Activated naive CD8-positive, alpha-beta T cell treated with anti-CD3 and anti-CD28 coated beads, Interleukin-2, amount 50 U/mL, for 24 hours (primary cell): ENCODE measurements around the gene TLE1.
A peak's percentile ranks its signal among the peaks of the same experiment; 100 is the strongest.
"Not testable (repeated sequence)": the region's sequence is repeated elsewhere in the genome, so short reads cannot be mapped to it uniquely, and the experiment has no call there.

ENCODE experiments used
- ATAC-seq: fragments of 150-1000 bp; cut with Tn5 transposase; one replicate; pipeline ENCODE4 v1.10.0; 2021
- DNase-seq: peaks from one replicate; pipeline ENCODE4 v3.0.0; 2021
- H3K27ac Mint-ChIP-seq: one replicate; pipeline ENCODE4 v1.8.0; 2021; ENCODE audit warnings: mild to moderate bottlenecking, mixed read lengths
- H3K27me3 Mint-ChIP-seq: one replicate; pipeline ENCODE4 v1.8.0; 2021; ENCODE audit warnings: mixed read lengths
- H3K36me3 Mint-ChIP-seq: one replicate; pipeline ENCODE4 v1.8.0; 2021; ENCODE audit warnings: low read depth, mixed read lengths
- H3K4me1 Mint-ChIP-seq: one replicate; pipeline ENCODE4 v1.8.0; 2021; ENCODE audit warnings: mixed read lengths
- H3K4me3 Mint-ChIP-seq: one replicate; pipeline ENCODE4 v1.8.0; 2021; ENCODE audit warnings: mild to moderate bottlenecking, moderate library complexity, mixed read lengths
- H3K9me3 Mint-ChIP-seq: one replicate; pipeline ENCODE4 v1.8.0; 2021; ENCODE audit warnings: mixed read lengths

The TLE1 gene

GRCh38 chr9:81693671-81694378 is 4.5 kb upstream of the TLE1 start:
- ATAC-seq (no peak), DNase-seq (no peak)
- H3K9me3 Mint-ChIP-seq, result no peaks in the 10 kb centered on the region
- peaks cover 28% of the 10 kb centered on the region for H3K27me3 Mint-ChIP-seq
- H3K36me3 Mint-ChIP-seq, result no peaks in the 10 kb centered on the region
- no peak overlapping the region for H3K4me3 Mint-ChIP-seq
- peaks cover 12% of the 10 kb centered on the region for H3K4me1 Mint-ChIP-seq
- H3K27ac Mint-ChIP-seq, result no peak overlapping the region

- DNase-seq, result no peak
These were observed 1.0 kb upstream of the TLE1 start for GRCh38 chr9:81690251-81690851.

GRCh38 chr9:81689093-81689342 is 329 bp downstream of the TLE1 start:
- ATAC-seq, H3K27ac Mint-ChIP-seq, H3K9me3 Mint-ChIP-seq, DNase-seq, H3K36me3 Mint-ChIP-seq: not testable (repeated sequence)
- Mint-ChIP-seq H3K4me1 (peaks cover 12% of the 10 kb centered on the region), H3K27me3 (peaks cover 31% of the 10 kb centered on the region), H3K4me3 (peak overlapping the region; percentile 77)

More at GRCh38 chr9:81690251-81690851, 1.0 kb upstream of the TLE1 start:
- Mint-ChIP-seq H3K27ac (no peak overlapping the region), H3K4me3 (peak overlapping the region; percentile 79), H3K4me1 (peaks cover 12% of the 10 kb centered on the region), H3K27me3 (peaks cover 33% of the 10 kb centered on the region), H3K36me3 (no peaks in the 10 kb centered on the region), H3K9me3 (no peaks in the 10 kb centered on the region)
- no peak for ATAC-seq

- DNase-seq, result peak; percentile 42
- not testable (repeated sequence) for ATAC-seq, H3K27ac Mint-ChIP-seq, H3K36me3 Mint-ChIP-seq, H3K9me3 Mint-ChIP-seq
- peaks cover 28% of the 10 kb centered on the region for H3K27me3 Mint-ChIP-seq
- peak overlapping the region; percentile 77 for H3K4me3 Mint-ChIP-seq
- peaks cover 12% of the 10 kb centered on the region for H3K4me1 Mint-ChIP-seq
These were observed 870 bp downstream of the TLE1 start for GRCh38 chr9:81688262-81689092.

GRCh38 chr9:81687521-81688261 is 1.7 kb downstream of the TLE1 start:
- ATAC-seq (no peak), DNase-seq (peak; percentile 9)
- Mint-ChIP-seq H3K4me3 (no peak overlapping the region), H3K36me3 (no peaks in the 10 kb centered on the region), H3K27ac (no peak overlapping the region), H3K4me1 (peaks cover 15% of the 10 kb centered on the region), H3K27me3 (peaks cover 31% of the 10 kb centered on the region), H3K9me3 (no peaks in the 10 kb centered on the region)

GRCh38 chr9:81686614-81687520 is 2.5 kb downstream of the TLE1 start:
- Mint-ChIP-seq H3K27ac (no peak overlapping the region), H3K4me1 (peaks cover 23% of the 10 kb centered on the region), H3K27me3 (peaks cover 28% of the 10 kb centered on the region), H3K36me3 (no peaks in the 10 kb centered on the region), H3K9me3 (no peaks in the 10 kb centered on the region), H3K4me3 (no peak overlapping the region)
- DNase-seq (peak; percentile 45), ATAC-seq (no peak)

GRCh38 chr9:81685763-81686613 is 3.4 kb downstream of the TLE1 start:
- Mint-ChIP-seq H3K4me1 (peaks cover 25% of the 10 kb centered on the region), H3K27me3 (peaks cover 24% of the 10 kb centered on the region)

GRCh38 chr9:81684635-81685034 is 4.7 kb downstream of the TLE1 start:
- H3K4me3 Mint-ChIP-seq, result no peak overlapping the region
- no peaks in the 10 kb centered on the region for H3K9me3 Mint-ChIP-seq
- H3K4me1 Mint-ChIP-seq, result peaks cover 15% of the 10 kb centered on the region
- no peak overlapping the region for H3K27ac Mint-ChIP-seq
- DNase-seq (no peak), ATAC-seq (no peak)
- H3K36me3 Mint-ChIP-seq, result no peaks in the 10 kb centered on the region
- peaks cover 14% of the 10 kb centered on the region for H3K27me3 Mint-ChIP-seq

More at GRCh38 chr9:81685763-81686613, 3.4 kb downstream of the TLE1 start:
- H3K4me3 Mint-ChIP-seq, result no peak overlapping the region
- ATAC-seq (no peak), DNase-seq (no peak)
- no peaks in the 10 kb centered on the region for H3K9me3 Mint-ChIP-seq
- no peaks in the 10 kb centered on the region for H3K36me3 Mint-ChIP-seq
- no peak overlapping the region for H3K27ac Mint-ChIP-seq

GRCh38 chr9:81683704-81684103 is 5.6 kb downstream of the TLE1 start:
- ATAC-seq (no peak), DNase-seq (no peak)
- Mint-ChIP-seq H3K4me3 (no peak overlapping the region), H3K27me3 (peaks cover 17% of the 10 kb centered on the region), H3K9me3 (no peaks in the 10 kb centered on the region), H3K36me3 (no peaks in the 10 kb centered on the region), H3K27ac (no peak overlapping the region), H3K4me1 (peaks cover 15% of the 10 kb centered on the region)

- Mint-ChIP-seq H3K27me3 (peaks cover 17% of the 10 kb centered on the region), H3K4me3 (no peak overlapping the region), H3K4me1 (peaks cover 15% of the 10 kb centered on the region), H3K27ac (no peak overlapping the region), H3K36me3 (no peaks in the 10 kb centered on the region), H3K9me3 (no peaks in the 10 kb centered on the region)
- ATAC-seq (no peak), DNase-seq (no peak)
These were observed 6.1 kb downstream of the TLE1 start for GRCh38 chr9:81683238-81683637.

- no peaks in the 10 kb centered on the region for H3K9me3 Mint-ChIP-seq
- H3K27ac Mint-ChIP-seq, result no peak overlapping the region
- peaks cover 15% of the 10 kb centered on the region for H3K4me1 Mint-ChIP-seq
- DNase-seq (no peak), ATAC-seq (no peak)
- peaks cover 15% of the 10 kb centered on the region for H3K27me3 Mint-ChIP-seq
- no peak overlapping the region for H3K4me3 Mint-ChIP-seq
- H3K36me3 Mint-ChIP-seq, result no peaks in the 10 kb centered on the region
These were observed 6.5 kb downstream of the TLE1 start for GRCh38 chr9:81682797-81683196.

GRCh38 chr9:81682177-81682576 is 7.2 kb downstream of the TLE1 start:
- Mint-ChIP-seq H3K27me3 (peaks cover 11% of the 10 kb centered on the region), H3K4me1 (peaks cover 12% of the 10 kb centered on the region), H3K4me3 (no peak overlapping the region), H3K27ac (no peak overlapping the region), H3K9me3 (no peaks in the 10 kb centered on the region), H3K36me3 (no peaks in the 10 kb centered on the region)
- DNase-seq, result no peak
- no peak for ATAC-seq

- H3K27me3 Mint-ChIP-seq, result peaks cover 11% of the 10 kb centered on the region
- no peak for ATAC-seq
- no peak overlapping the region for H3K4me3 Mint-ChIP-seq
- no peak overlapping the region for H3K27ac Mint-ChIP-seq
- H3K9me3 Mint-ChIP-seq, result no peaks in the 10 kb centered on the region
- DNase-seq, result no peak
- peaks cover 12% of the 10 kb centered on the region for H3K4me1 Mint-ChIP-seq
- no peaks in the 10 kb centered on the region for H3K36me3 Mint-ChIP-seq
These were observed 8.8 kb downstream of the TLE1 start for GRCh38 chr9:81680506-81680905.
